HG03354 (cell line): Measurements from ENCODE around the gene DOK5.

Experiments
- ATAC-seq: cut with Tn5 transposase; IDR thresholded peaks from one replicate; pipeline ENCODE4 v1.9.1; 2021; ENCODE audit warnings: mild to moderate bottlenecking; ENCODE audit not compliant: unreplicated experiment, poor library complexity, severe bottlenecking

Gene DOK5

DNA sequence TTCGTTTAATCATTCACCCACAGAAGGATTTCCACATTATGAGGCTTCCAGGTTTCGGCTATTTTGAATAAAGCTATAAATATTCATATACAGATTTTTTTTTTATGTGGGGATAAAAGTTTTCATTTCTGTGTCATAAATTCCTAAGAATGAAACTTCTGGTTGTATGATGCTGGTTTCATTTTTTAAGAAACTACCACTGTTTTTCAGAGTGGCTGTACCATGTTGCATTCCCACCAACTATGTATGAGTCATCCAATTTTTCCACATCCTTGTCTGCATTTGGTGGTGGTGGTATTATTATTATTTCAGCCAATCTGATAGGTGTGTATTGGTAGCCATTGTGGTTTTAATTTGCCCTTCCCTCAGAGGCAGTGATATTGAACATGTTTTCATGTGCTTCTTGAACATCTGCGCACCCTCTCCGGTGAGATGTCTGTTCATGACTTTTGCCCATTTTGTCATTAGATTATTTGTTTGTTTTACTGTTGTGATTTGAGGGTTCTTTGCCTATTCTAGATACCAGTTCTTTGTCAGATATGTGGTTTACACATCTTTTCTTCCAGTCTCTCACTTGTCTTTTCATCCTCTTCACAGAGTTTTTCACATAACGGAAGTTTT is 75.5 kb downstream of the DOK5 start:
- no peak for ATAC-seq

DNA sequence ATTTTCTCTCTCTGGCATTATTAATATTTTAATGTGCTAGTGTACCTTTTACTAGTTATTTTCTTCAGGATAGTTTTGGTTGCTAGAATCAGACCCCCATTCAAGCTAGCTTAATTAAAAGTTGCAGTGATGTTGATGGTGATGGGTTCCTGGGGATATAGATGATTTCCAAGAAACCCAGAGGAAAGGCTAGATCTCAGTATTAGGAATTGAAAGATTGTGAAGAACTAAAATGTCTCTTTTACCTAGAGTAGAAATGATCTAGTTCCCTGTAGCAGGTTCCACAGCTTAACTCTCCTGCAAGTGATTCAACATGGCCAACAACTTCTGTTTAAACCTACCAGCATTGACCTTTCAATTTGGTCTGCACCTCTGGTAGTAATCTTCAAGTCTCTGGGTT is 78.6 kb downstream of the DOK5 start:
- no peak for ATAC-seq

DNA sequence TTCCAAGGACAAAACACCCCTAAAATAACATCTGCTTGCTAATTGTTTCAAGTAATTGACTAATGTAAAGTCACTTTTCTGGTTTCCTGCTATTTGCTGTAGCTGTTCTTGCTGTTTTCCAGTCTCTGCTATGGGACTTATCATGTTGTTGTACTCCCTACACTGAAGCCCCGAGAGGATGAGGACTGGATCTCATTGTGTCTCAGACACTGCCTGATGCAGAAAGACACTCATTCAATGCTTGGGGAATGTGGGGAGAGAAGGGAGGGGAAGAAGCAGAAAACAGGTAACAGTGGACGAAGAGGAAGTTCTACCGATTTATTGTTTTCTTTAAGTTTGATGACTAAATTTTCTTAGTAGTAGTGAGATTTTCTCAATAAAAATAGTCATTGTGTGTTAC is 79.8 kb downstream of the DOK5 start:
- no peak for ATAC-seq

DNA sequence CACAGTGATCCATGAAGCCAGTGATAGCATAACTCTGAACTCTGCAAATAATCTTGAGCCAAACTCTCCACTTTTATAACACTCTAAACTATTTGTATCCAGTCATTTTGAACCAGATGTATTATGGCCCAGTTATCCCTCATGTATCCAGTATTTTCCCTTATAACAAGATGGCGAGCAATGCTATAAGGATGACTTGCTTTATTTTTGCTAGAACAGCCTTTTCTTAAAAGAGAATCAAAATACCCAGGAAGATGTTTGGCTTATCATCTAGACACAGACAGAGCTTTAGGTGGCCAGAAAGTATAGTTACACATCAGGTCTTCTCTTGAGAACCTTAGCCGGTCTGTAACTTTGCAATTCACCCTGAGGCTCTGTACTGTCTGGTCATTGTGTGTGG is 81.0 kb downstream of the DOK5 start:
- no peak for ATAC-seq

DNA sequence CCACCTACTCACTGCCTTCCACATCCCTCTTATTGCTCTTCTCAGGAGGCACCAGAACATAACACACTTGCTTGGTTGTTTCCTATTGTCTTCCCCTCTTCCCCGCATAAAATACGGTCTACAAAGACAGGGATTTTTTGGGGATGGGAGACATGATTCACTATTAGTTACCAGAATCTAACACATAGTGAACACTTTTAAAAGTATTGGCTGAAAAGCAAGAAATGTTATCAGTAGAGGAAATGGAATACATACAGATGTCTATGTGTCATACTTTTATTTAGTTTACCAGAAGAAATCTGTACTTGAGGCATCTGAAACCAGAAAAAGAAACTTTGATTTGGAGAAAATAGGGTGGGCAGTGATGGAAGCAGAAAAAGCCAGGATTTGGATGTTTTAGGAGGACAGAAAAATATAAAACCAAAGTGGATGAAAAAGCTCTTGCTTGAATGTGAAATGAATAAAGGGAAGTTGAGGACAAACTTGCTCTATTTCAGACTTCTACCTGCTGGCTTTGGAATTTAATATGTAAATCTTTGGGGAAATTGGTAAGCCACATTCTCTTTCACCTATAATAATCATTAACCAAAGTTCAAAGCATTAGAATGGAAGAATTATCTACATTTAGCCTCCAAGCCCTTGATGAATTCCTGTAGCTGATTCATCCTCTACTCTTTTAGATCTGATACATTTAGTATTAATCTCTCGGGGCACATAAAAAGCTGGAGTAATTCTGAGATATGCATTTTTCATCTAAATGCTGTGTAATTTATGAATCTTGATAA is 82.6 kb downstream of the DOK5 start:
- no peak for ATAC-seq

DNA sequence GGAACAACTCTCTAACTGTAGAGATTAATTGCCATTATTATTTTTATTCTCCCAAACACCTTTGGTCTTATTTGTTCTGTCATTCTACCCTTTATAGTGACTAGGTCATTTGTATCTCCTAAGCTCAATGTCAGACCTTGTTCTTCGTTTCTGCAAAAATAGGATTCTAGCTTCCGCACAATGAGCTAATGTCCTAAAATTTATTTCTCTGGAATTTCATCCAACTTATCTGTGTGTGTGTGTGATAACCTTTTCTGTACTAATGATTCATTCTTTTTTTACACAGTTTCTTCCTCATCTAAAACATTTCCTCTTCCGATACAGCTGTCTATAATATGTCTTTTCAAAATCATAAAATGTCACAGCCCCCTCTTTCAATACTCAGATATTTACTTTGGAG is 84.5 kb downstream of the DOK5 start:
- no peak for ATAC-seq

DNA sequence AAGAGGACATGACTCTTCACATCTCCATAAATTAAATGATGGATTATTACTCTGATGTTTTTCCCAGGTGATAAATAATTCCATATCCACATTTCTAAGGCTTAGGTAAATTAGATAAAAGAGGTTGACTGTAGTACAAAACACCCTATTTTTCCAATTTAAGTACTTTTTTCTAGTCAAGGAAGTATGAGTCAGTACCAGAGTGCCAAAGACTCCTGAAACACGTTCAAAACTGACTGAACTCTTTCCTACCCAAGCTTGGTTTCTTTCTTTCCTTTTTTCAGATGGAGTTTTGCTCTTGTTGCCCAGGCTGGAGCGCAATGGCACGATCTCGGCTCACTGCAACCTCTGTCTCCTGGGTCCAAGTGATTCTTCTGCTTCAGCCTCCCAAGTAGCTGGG is 85.0 kb downstream of the DOK5 start:
- ATAC-seq = no peak

DNA sequence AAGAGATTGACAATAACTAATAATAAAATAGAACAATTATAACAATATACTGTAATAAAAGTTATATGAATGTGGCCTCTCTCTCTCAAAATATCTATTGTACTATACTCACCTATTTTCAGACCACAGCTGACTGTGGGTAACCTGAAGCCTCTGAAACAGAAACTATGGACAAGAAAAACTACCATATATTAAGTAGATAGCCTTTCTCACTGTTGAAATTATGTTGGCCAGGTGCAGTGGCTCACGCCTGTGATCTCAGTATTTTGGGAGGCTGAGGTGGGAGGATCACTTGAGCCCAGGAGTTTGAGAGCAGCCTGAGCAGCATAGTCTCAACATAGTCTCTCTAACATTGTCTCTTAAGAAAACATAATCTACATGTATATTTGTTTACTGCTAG is 89.9 kb downstream of the DOK5 start:
- ATAC-seq = no peak

DNA sequence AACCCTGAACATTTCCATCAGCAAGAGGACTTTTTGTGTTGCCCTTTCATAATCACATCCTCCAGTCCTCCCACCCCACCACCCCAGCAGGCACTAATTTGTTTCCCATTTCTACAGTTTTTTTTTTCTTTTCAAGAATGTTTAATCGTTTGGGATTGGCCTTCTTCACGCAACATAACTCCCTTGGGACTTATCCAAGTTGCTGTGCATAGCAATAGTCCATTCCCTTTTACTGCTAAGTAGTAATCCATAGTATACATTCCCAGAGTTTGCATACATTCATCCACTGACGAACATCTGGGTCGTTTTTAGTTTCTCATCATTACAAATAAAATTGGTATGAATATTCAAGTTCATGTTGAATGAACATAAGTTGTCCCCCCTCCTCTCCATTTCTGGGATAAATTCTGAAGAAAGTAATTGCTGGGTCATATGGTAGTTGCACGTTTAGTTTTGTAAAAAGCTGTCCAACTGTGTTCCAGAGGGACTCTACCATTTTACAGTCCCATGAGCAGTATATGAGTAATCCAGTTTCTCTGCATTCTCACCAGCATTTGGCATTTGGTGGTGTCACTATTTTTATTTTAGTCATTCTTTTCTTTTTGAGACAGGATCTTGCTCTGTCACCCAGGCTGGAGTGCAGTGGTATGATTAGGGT is 90.8 kb downstream of the DOK5 start:
- ATAC-seq = no peak

DNA sequence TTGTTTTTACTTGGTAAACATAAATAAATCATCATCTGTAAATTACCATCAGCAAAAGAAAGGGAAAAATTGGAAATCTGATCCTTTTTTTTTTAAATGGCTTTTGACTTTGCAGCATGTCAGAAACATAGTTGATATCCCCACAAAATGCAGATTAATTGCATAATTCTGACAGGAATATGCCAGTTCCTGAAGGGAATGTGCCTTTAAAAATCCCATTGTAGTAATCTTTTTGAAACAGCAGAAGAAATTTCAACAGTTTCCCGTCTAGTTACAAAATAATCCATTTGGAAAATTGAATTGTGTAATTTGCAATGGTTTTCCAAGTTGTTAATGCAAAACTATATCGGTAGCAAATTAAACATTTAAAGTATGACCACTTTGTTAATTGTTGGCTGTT is 95.2 kb downstream of the DOK5 start:
- ATAC-seq = no peak

DNA sequence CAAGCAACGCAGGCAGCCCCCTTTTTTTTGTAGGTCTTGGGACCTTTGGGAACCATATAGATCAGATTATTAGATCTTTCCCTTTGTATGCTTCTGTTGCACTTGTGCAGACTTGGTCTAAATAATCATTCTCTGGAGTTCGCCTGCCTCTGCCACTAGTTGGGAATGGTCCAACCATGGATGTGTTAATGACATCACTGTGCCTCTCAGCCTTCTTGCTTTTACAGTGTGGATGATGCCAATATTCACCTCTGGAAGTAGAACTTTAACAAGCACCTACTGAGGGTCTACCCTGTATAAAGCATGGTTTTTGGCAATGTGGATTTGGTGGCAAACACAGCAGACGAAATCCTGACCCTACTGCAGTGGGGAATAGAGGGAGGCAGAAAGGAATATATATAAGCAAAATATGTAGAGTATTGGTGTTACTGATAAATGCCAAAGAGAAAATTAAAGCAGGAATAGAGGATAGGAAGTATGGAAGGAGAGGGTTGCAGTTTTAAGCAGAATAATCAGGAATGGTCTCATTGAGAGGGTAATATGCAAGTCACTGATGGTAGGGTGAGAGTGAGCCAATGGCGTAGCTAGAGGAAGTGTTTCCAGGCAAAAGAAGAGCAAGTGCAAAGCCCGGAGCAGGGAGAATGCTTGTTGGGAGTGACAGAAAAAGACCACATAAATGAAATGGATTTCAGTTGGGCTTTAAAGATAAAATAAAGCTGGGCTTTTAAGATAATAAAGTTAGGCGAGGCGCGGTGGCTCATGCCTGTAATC is 97.5 kb downstream of the DOK5 start:
- no peak for ATAC-seq

DNA sequence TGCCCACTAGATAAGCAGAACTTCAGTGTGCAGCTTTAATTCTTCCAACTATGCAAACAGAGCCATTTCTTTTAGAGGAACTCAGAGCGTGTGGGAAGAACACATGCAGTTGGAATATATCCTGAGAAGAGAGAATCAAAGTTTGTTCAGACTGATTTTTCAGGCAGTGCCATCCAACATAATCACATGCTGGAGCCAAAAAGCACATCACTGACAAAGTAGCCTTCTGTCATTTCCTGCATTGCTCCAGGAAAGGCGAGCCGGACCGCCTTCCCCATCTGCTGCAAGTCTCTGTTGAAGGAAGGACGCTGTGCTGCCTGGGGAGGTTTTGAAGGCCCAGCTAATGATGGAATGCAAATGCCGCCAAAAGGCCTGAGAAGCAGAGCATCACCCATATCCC is 98.4 kb downstream of the DOK5 start:
- no peak for ATAC-seq

DNA sequence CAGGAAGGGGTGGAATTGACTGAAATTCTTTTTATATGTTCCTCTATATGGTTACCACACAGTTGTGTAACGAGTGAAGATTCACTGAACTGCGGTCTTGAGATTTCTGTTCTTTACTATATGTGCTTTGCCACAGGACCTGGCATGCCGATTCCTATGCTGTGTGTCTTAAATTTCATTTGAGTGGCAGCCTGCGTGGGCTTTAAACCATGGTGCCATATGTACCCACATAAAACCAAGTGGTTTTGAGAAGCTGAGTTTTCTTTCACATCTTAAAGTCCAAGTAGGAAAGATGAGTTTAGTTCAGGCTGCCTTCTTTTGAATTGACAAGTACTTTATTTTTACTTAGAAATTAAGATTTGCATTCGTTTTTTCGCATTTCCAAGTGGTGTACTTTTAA is 101.1 kb downstream of the DOK5 start:
- ATAC-seq = no peak

DNA sequence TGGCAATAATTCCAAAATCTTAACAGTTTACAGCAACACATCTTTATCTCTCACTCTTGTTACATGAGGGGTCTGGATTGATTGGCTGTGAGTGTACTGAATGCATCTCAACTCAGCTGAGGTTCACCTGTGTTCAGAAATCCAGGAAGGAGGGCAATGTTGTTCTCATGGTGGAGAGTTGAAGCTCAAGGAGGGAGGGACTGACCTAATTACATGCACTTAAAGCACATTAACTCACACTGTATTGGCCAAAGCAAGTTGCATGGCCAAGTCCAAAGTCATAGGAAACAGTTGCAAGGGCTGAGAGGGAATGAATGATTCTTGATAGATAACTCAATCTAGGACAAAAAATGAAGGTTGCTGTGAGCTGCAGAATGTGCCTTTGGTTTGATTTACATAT is 102.2 kb downstream of the DOK5 start:
- ATAC-seq = no peak

DNA sequence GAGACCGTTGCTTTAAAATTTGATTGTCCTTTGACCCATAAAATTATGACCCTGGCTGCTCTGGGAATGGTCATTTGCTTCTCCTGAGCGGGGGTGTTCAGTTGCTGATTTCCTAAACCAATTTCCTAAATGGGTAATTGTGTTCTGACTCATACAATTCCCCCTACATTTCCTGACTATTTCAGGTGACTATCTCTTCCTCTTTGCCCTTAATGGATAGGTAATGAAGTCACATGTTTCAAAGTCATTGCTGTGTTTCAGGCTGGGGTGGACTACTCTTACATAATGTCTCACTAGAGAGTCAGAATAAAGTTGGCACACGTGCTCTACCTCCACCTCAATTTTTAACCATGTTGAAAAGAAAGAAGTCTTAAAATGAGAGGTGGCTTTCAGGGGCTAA is 109.8 kb downstream of the DOK5 start:
- no peak for ATAC-seq

DNA sequence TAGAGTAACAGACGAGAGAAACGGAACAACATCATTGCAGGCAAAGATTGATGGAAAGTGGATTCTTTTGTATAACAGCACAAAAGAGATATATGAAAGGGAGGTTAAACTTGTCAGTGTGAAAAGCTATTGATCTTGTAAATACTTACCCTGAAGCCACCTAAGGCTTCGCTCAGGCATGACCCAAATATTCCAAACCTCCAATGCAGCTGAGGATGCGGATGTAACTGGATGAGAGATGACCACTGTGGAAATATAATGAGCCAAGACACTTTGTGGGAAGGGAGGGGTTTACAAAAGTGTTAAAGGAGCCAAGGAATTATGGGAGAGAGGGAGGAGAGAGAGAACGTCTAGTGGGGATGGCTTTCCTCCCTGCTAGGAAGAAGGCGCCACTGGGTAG is 112.0 kb downstream of the DOK5 start:
- no peak for ATAC-seq

DNA sequence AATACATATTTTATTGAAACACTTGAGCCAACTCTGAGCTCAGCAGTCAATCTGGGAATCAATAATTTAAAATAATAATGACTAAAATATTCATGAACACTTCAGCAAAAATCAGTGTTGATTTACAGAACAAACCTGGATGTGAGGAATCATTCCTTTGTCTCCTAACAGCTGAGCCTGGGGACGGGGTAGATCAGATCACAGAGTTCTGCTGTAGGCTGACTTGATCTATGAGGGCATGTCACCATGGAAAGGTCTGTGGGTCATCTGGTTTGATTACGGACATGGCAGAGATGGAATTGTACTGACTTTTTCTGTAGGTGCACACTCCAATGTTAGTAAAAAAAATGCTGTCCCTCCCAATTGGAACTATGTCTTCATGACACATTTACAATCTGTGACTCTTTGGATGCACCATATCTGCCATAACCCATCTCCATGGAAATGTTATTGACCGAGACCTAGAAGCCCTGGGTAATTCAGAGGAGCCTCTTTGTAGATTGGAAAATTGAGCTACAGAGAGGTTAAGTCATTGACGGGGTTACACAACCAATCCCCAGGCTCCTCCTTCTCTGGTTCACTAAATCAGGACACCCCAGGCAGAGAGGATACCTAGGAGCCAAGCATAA is 114.1 kb downstream of the DOK5 start:
- ATAC-seq = no peak

DNA sequence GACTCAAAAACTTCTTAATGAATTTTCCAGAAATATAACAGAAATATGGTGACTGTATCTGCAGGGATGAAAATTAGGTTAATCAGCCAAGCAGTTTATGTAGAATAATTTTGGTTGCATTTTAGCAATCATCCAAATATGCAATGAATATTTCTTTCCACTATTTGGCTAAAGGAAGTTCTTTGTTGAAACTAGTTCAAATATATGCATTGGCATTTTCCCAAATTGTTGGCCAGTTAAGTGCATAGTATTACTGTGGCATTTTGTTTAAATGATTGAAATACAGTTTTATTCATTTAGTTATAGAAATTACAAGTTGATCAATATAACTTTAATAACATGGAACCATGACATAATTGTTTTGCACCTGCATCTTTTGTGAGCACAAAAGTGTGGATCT is 115.5 kb downstream of the DOK5 start:
- ATAC-seq = no peak

DNA sequence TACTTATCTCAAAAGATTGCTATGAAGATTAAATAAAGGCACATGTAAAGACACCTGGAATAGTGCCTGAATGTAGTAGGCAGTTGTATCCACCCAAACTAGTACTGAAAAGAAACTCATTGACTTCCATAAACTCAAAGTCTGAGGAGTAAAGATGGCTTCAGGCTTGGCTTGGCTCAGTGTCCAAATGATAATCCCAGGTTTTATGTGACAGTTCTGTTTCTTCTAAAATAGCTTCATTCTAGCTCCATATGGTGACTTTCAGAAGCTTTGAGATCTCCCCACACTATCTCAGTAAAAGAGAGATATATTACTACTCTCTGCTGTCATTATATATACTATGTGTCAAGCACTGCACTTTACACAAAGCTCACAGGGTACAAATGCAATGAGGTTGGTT is 121.3 kb downstream of the DOK5 start:
- ATAC-seq = no peak

DNA sequence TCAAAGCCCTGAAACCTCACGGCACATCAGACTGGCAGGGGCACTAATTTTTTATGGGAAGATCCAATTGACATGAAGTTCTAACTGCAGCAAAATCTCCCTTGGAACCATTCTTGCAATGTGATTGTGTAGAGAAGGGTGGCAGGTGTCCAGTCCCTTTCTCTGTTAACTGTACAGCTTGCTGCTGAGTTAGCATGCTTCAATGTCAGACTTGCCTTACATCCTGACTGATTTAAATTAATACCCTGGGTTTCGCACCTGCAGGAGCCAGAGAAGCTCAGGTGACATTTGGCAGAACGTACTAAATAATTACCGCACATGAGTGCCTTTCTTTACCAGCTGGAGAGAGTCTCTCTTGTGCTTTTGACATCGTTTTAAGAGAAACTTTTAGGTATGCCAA is 123.0 kb downstream of the DOK5 start:
- ATAC-seq = no peak
